ENCODE results near the gene SLC6A5.
"Not testable (repeated sequence)": the region's sequence is repeated elsewhere in the genome, so short reads cannot be mapped to it uniquely, and the experiment has no call there.

- TF ChIP-seq, protein P1, sequence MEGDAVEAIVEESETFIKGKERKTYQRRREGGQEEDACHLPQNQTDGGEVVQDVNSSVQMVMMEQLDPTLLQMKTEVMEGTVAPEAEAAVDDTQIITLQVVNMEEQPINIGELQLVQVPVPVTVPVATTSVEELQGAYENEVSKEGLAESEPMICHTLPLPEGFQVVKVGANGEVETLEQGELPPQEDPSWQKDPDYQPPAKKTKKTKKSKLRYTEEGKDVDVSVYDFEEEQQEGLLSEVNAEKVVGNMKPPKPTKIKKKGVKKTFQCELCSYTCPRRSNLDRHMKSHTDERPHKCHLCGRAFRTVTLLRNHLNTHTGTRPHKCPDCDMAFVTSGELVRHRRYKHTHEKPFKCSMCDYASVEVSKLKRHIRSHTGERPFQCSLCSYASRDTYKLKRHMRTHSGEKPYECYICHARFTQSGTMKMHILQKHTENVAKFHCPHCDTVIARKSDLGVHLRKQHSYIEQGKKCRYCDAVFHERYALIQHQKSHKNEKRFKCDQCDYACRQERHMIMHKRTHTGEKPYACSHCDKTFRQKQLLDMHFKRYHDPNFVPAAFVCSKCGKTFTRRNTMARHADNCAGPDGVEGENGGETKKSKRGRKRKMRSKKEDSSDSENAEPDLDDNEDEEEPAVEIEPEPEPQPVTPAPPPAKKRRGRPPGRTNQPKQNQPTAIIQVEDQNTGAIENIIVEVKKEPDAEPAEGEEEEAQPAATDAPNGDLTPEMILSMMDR (IDR thresholded peaks at IDR 0.05; ENCODE audit: low read length) = not testable (repeated sequence)
- TF ChIP-seq EZH2 (optimal IDR thresholded peaks at IDR 0.05; ENCODE audit: low read depth, low read length) = not testable (repeated sequence)
Measured at GRCh38 chr11:20566115-20566514, 33.3 kb upstream of the SLC6A5 start.
